Activated naive CD4-positive, alpha-beta T cell treated with anti-CD3 and anti-CD28 coated beads for 36 hours (primary cell): ENCODE measurements around the gene NTM. TPM values are rescaled to one million over a fixed set of nuclear protein-coding genes. Genes with fewer than 3 reads are reported as not detected.

Experiments used
- CTCF ChIA-PET: fragments of 350-600 bp; sonication (Branson Sonifier 250); formaldehyde crosslinking; loops from one replicate; lab custom pipeline; 2021; ENCODE audit warnings: antibody characterized with exemption; lab: Charles Lee
- DNase-seq: peaks from one replicate; pipeline ENCODE4 v3.0.0-alpha.2; 2020
- H3K27ac Mint-ChIP-seq: one replicate; pipeline ENCODE4 v1.8.0; 2021; ENCODE audit warnings: mild to moderate bottlenecking, mixed read lengths
- H3K27me3 Mint-ChIP-seq: one replicate; pipeline ENCODE4 v1.8.0; 2021; ENCODE audit warnings: low read depth, mixed read lengths
- H3K36me3 Mint-ChIP-seq: one replicate; pipeline ENCODE4 v1.8.0; 2021; ENCODE audit warnings: low read depth, mixed read lengths
- H3K4me1 Mint-ChIP-seq: one replicate; pipeline ENCODE4 v1.8.0; 2021; ENCODE audit warnings: low read depth, mixed read lengths
- H3K4me3 Mint-ChIP-seq: one replicate; pipeline ENCODE4 v1.8.0; 2021; ENCODE audit warnings: mild to moderate bottlenecking, moderate library complexity, mixed read lengths
- H3K9me3 Mint-ChIP-seq: one replicate; pipeline ENCODE4 v1.8.0; 2021; ENCODE audit warnings: mixed read lengths
- intact Hi-C: fragments of 100-400 bp; cut with micrococcal nuclease; formaldehyde crosslinking; loops from one replicate; pipeline ENCODE4 v1.15.1; 2023
- total RNA-seq, 2 experiments: library from RNA; stranded (reverse); gene quantifications; one replicate each; pipeline ENCODE4 v1.2.3, GENCODE V29; 2021

Gene NTM
- total RNA-seq, 2 experiments from 2014 or later, result not detected

GRCh38 chr11:132005887-132006286, 635.5 kb downstream of the NTM start:
- Mint-ChIP-seq H3K9me3 (no peaks in the 10 kb centered on the region), H3K27me3 (no peaks in the 10 kb centered on the region), H3K4me3 (no peak overlapping the region), H3K4me1 (no peaks in the 10 kb centered on the region), H3K27ac (no peak overlapping the region), H3K36me3 (no peaks in the 10 kb centered on the region)
- no peak for DNase-seq
- CTCF ChIA-PET, result no interaction called here
- intact Hi-C loops, result no loop called here

DNA sequence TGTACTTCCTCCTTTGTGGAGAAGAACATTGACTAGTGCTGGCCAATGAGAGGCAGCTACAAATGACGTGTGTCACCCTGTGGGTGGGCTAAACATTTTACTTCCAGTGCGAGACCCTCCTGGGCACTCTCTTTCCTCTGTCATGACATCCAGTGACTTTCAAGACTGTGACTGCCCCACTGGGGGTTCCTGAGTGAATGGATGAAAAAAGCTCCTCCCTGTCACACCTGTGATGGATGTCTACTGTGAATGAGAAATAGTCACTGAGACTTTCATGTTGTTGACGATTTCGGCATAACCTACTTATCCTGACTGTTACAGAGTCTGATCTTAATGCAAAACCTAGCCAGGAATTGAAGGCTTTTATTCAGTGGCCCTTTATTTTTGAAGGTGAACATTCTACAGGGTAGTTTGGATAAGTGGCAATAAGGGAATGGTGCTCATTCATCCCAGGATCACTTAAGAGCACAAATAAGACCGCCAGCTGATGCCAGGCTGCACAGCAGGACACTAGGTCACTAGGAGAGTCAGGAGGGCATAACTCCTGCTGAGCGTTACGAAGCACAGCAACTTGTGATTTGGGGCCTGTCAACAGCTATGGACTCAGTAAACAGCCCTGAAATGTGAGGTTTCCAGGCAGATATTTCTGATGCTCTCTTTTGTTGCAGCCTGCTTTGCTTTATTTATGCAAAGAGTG, 636.6 kb downstream of the NTM start:
- Mint-ChIP-seq H3K4me3 (no peak overlapping the region), H3K36me3 (no peaks in the 10 kb centered on the region), H3K9me3 (no peaks in the 10 kb centered on the region), H3K4me1 (no peaks in the 10 kb centered on the region), H3K27ac (no peak overlapping the region), H3K27me3 (no peaks in the 10 kb centered on the region)
- intact Hi-C loops, result no loop called here
- no peak for DNase-seq
- CTCF ChIA-PET, result no interaction called here

DNA sequence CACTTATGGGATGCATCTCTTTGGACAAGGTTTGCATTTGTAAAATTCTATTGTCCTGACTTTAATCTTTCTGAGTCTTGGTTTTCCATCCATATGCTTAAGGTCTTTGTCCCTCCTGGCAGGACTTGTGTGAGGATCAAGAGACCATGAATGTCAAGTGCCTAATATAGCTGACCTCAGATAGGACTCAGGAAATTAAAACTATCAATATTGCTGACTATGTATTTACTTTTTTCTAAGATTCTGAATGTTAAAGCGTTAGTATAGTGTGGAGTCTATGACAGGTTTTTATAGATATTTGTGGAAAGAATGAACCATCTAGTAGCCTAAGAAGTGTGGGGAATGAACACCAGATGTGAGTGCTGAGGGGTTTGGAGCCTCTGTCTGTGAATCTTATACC, 637.8 kb downstream of the NTM start:
- Mint-ChIP-seq H3K4me3 (no peak overlapping the region), H3K36me3 (no peaks in the 10 kb centered on the region), H3K27ac (no peak overlapping the region), H3K27me3 (no peaks in the 10 kb centered on the region), H3K4me1 (no peaks in the 10 kb centered on the region), H3K9me3 (peaks cover under 1% of the 10 kb centered on the region)
- DNase-seq, result no peak
- CTCF ChIA-PET, result interaction anchor here (0.7 kb wide), 1 partner anchor 244 kb away, joined by 5 read pairs; no protein-coding TSS in a partner anchor
- intact Hi-C loops, result no loop called here

DNA sequence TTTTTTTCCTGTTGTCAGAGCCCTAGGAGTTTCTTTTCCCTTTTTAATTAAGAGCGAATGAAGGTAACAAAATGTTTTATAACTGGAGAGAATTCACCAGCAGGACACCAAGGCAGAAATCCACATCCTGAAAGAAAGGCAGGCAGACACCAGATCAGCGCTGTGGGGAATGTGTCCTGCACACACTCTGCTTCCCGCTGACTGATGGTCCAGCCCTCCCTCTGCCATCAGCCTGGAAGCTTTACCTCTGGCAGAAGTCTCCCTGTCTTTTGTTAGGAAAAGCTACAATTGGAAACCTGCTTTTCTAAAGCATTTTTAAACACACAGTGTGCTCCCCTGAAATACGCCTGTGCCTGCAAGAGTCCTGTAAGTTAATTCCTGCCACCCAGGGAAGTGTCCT, 638.5 kb downstream of the NTM start:
- Mint-ChIP-seq H3K27me3 (no peaks in the 10 kb centered on the region), H3K4me1 (no peaks in the 10 kb centered on the region), H3K4me3 (no peak overlapping the region), H3K36me3 (no peaks in the 10 kb centered on the region), H3K27ac (no peak overlapping the region), H3K9me3 (peaks cover 2% of the 10 kb centered on the region)
- CTCF ChIA-PET, result interaction anchor here (0.7 kb wide), 1 partner anchor 243 kb away, joined by 5 read pairs; no protein-coding TSS in a partner anchor
- no peak for DNase-seq
- intact Hi-C loops, result no loop called here

- H3K9me3 Mint-ChIP-seq, result peaks cover 9% of the 10 kb centered on the region
- no peak overlapping the region for H3K4me3 Mint-ChIP-seq
- no peak overlapping the region for H3K27ac Mint-ChIP-seq
- H3K36me3 Mint-ChIP-seq, result peaks cover 1% of the 10 kb centered on the region
- H3K4me1 Mint-ChIP-seq, result no peaks in the 10 kb centered on the region
- intact Hi-C loops, result loop anchor here (5.0 kb wide), 1 partner anchor 582 kb away; no protein-coding TSS in a partner anchor
- DNase-seq, result no peak
- CTCF ChIA-PET, result no interaction called here
- H3K27me3 Mint-ChIP-seq, result no peaks in the 10 kb centered on the region
Measured at GRCh38 chr11:132020001-132020400, 649.6 kb downstream of the NTM start.

DNA sequence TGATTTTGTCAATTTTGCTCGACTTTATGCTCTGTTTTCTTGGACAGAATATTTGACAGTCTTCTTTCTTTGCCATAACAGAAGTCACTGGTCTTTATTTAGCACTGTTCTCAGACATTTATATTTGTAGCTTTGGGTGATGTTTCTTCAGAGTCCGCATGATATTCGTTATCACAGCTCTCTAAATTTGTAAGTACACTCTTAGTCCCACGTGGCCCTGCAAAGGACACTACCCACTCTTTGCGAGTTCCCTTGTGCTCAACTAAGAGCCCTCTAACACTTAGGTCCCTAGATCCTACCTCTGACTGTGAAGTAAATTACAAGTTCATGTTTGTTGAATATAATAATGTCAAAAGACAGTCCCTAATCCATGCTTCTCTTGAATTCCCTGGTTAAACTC, 651.9 kb downstream of the NTM start:
- intact Hi-C loops, result loop anchor here (5.0 kb wide), 1 partner anchor 580 kb away; no protein-coding TSS in a partner anchor
- H3K4me3 Mint-ChIP-seq, result no peak overlapping the region
- DNase-seq, result no peak
- no peaks in the 10 kb centered on the region for H3K4me1 Mint-ChIP-seq
- peaks cover 1% of the 10 kb centered on the region for H3K36me3 Mint-ChIP-seq
- no peaks in the 10 kb centered on the region for H3K27me3 Mint-ChIP-seq
- H3K9me3 Mint-ChIP-seq, result peaks cover 4% of the 10 kb centered on the region
- H3K27ac Mint-ChIP-seq, result no peak overlapping the region
- CTCF ChIA-PET, result no interaction called here

GRCh38 chr11:132022733-132023478, 652.5 kb downstream of the NTM start:
- intact Hi-C loops, result loop anchor here (5.0 kb wide), 1 partner anchor 579 kb away; no protein-coding TSS in a partner anchor
- Mint-ChIP-seq H3K27me3 (no peaks in the 10 kb centered on the region), H3K27ac (no peak overlapping the region), H3K4me3 (no peak overlapping the region), H3K4me1 (no peaks in the 10 kb centered on the region), H3K9me3 (peaks cover 4% of the 10 kb centered on the region), H3K36me3 (peaks cover 1% of the 10 kb centered on the region)
- CTCF ChIA-PET, result interaction anchor here (0.6 kb wide), 1 partner anchor 328 kb away, joined by 3 read pairs; no protein-coding TSS in a partner anchor
- no peak for DNase-seq

DNA sequence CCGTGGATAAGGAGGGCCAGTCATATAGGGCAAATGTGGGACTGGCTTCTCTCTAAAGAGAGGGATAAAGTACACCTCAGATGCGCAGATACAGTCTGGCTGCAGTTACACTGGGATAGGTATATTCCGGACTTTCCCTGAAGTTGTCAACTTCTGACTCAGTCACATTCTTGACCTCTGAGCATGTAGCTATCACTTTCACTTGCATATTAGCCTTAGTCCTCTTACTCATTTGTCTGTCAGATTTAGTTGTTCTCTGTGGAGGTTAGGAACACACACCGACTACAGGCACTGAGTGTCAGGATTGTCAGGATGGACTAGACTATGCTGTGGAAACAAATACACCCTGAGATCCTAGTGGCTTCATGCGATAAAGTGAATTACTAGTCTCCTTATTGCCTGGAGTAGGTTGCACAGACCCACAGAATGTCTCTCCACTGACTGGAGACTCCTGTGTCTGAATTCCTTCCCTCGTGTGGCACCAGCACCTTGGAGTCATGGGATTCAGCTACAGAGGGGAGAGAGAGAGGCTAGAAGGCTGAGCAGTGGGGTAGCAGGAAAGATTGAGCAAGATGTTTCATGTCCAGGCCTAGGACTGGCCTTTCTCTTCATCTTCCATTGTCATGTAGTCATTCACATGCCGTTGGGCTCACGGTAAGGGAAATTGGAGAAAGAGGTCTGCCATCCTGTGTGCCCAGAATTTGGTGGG, 654.3 kb downstream of the NTM start:
- H3K36me3 Mint-ChIP-seq, result peaks cover 1% of the 10 kb centered on the region
- no peaks in the 10 kb centered on the region for H3K4me1 Mint-ChIP-seq
- peaks cover 4% of the 10 kb centered on the region for H3K9me3 Mint-ChIP-seq
- H3K4me3 Mint-ChIP-seq, result no peak overlapping the region
- CTCF ChIA-PET, result no interaction called here
- intact Hi-C loops, result loop anchor here (5.0 kb wide), 1 partner anchor 578 kb away; no protein-coding TSS in a partner anchor
- H3K27me3 Mint-ChIP-seq, result no peaks in the 10 kb centered on the region
- no peak overlapping the region for H3K27ac Mint-ChIP-seq
- DNase-seq, result no peak

DNA sequence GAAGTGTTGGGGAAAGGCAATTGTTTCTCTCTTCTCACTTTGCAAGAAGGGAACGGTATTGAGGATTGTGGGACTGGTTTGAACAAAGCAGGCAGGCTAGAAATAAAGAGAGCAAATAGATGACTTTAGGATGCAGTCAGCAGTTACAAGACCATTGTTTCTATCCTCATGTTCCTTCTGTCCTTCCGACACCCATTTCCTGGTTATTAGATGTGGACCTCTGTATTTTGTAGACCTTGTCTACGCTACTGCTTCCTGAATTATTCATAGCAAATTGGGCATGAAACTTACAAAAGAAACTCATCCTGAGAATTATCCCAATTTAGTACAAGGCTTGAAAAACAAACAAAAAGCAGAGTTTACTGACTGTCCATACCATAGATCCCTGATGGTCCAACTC, 656.3 kb downstream of the NTM start:
- intact Hi-C loops, result no loop called here
- Mint-ChIP-seq H3K4me3 (no peak overlapping the region), H3K4me1 (no peaks in the 10 kb centered on the region), H3K27me3 (no peaks in the 10 kb centered on the region), H3K9me3 (peaks cover 1% of the 10 kb centered on the region), H3K36me3 (peaks cover 1% of the 10 kb centered on the region), H3K27ac (no peak overlapping the region)
- DNase-seq, result no peak
- CTCF ChIA-PET, result no interaction called here

GRCh38 chr11:132028380-132029240, 658.2 kb downstream of the NTM start:
- Mint-ChIP-seq H3K9me3 (peaks cover 1% of the 10 kb centered on the region), H3K27ac (no peak overlapping the region), H3K4me1 (no peaks in the 10 kb centered on the region), H3K36me3 (no peaks in the 10 kb centered on the region), H3K27me3 (no peaks in the 10 kb centered on the region), H3K4me3 (no peak overlapping the region)
- intact Hi-C loops, result no loop called here
- CTCF ChIA-PET, result no interaction called here
- DNase-seq, result no peak

GRCh38 chr11:132030896-132031295, 660.5 kb downstream of the NTM start:
- no peak for DNase-seq
- Mint-ChIP-seq H3K9me3 (no peaks in the 10 kb centered on the region), H3K4me3 (no peak overlapping the region), H3K36me3 (no peaks in the 10 kb centered on the region), H3K4me1 (no peaks in the 10 kb centered on the region), H3K27me3 (no peaks in the 10 kb centered on the region), H3K27ac (no peak overlapping the region)
- intact Hi-C loops, result no loop called here
- CTCF ChIA-PET, result no interaction called here

DNA sequence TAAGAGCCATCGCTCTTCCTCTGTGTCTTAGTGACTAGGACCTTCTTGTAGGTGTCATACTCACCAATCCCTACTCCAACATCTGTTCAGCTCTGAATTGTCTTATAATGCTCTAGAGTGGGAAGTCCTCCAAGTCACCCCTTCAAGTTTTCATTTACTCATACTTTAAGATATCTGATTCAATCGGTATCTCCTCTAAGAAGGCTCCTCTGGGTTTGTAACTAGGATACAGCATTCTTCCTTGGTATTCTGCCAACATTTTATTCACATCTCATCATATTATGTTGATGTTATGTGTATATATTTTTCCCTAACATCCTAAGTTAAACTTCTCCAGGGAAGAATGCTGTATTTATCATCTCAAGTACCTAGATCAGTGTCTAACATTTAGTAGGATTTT, 662.1 kb downstream of the NTM start:
- Mint-ChIP-seq H3K36me3 (no peaks in the 10 kb centered on the region), H3K4me1 (no peaks in the 10 kb centered on the region), H3K4me3 (no peak overlapping the region), H3K9me3 (no peaks in the 10 kb centered on the region), H3K27ac (no peak overlapping the region), H3K27me3 (no peaks in the 10 kb centered on the region)
- CTCF ChIA-PET, result no interaction called here
- DNase-seq, result no peak
- intact Hi-C loops, result no loop called here
